Activated CD8-positive, alpha-beta T cell treated with anti-CD3 and anti-CD28 coated beads, Interleukin-2, amount 10 ng/mL, durations not matched to agents 7 days and 5 days (primary cell): ENCODE data around the gene ZNF785. TPM values are rescaled to one million over a fixed set of nuclear protein-coding genes. Genes with fewer than 3 reads are reported as not detected.
A peak's percentile ranks its signal among the peaks of the same experiment; 100 is the strongest.
"Not testable (repeated sequence)": the region's sequence is repeated elsewhere in the genome, so short reads cannot be mapped to it uniquely, and the experiment has no call there.

Source experiments
- ATAC-seq: fragments of 150-1000 bp; cut with Tn5 transposase; one replicate; pipeline ENCODE4 v1.10.0; 2021; ENCODE audit warnings: moderate library complexity
- CTCF ChIA-PET: fragments of 350-600 bp; sonication (Branson Sonifier 250); formaldehyde crosslinking; loops from one replicate; lab custom pipeline; 2021; ENCODE audit warnings: antibody characterized with exemption; lab: Charles Lee
- POLR2A ChIA-PET: fragments of 350-600 bp; sonication (Branson Sonifier 250); formaldehyde crosslinking; loops from one replicate; lab custom pipeline; 2021; ENCODE audit warnings: antibody characterized with exemption; lab: Charles Lee
- DNase-seq: peaks from one replicate; pipeline ENCODE4 v3.0.0-alpha.2; 2020
- H3K27ac Mint-ChIP-seq: one replicate; pipeline ENCODE4 v1.8.0; 2021; ENCODE audit warnings: mild to moderate bottlenecking, mixed read lengths
- H3K27me3 Mint-ChIP-seq: one replicate; pipeline ENCODE4 v1.8.0; 2021; ENCODE audit warnings: low read depth, mixed read lengths
- H3K36me3 Mint-ChIP-seq: one replicate; pipeline ENCODE4 v1.8.0; 2021; ENCODE audit warnings: low read depth, mixed read lengths
- H3K4me1 Mint-ChIP-seq: one replicate; pipeline ENCODE4 v1.8.0; 2021; ENCODE audit warnings: low read depth, mixed read lengths
- H3K4me3 Mint-ChIP-seq: one replicate; pipeline ENCODE4 v1.8.0; 2021; ENCODE audit warnings: mild to moderate bottlenecking, mixed read lengths
- H3K9me3 Mint-ChIP-seq: one replicate; pipeline ENCODE4 v1.8.0; 2022; ENCODE audit warnings: mixed read lengths; ENCODE audit not compliant: insufficient read depth
- total RNA-seq, 2 experiments: library from RNA; stranded (reverse); gene quantifications; one replicate each; pipeline ENCODE4 v1.2.3, GENCODE V29; 2021

ZNF785 gene
- total RNA-seq, 2 experiments from 2014 or later: 11.7 to 13.7 TPM

GRCh38 chr16:30539000-30539964 is 46.2 kb downstream of the ZNF785 start:
- Mint-ChIP-seq H3K27ac (no peak overlapping the region), H3K36me3 (peaks cover 15% of the 10 kb centered on the region), H3K27me3 (no peaks in the 10 kb centered on the region), H3K9me3 (no peaks in the 10 kb centered on the region), H3K4me1 (peaks cover 26% of the 10 kb centered on the region), H3K4me3 (no peak overlapping the region)
- ATAC-seq (no peak), DNase-seq (no peak)
- POLR2A ChIA-PET: interaction anchor here (0.6 kb wide), 1 partner anchor 1715 kb away, joined by 4 read pairs; no protein-coding TSS in a partner anchor
- CTCF ChIA-PET: no interaction called here

- H3K27me3 Mint-ChIP-seq, H3K9me3 Mint-ChIP-seq, ATAC-seq, DNase-seq: not testable (repeated sequence)
- Mint-ChIP-seq H3K4me1 (peaks cover 32% of the 10 kb centered on the region), H3K36me3 (peaks cover 22% of the 10 kb centered on the region), H3K4me3 (peak overlapping the region; percentile 85), H3K27ac (peak overlapping the region; percentile 95)
- ChIA-PET CTCF (interaction anchor here (0.9 to 4.5 kb wide), 29 partner anchors 9 to 157 kb away, joined by 3 to 76 read pairs (median 6); partner anchors contain the start of genes DCTPP1, SEPTIN1, ZNF688 and ZNF764), POLR2A (interaction anchor here (1.1 to 4.3 kb wide), 12 partner anchors 9 to 119 kb away, joined by 3 to 80 read pairs (median 14); partner anchors contain the start of genes ITGAL, PRR14, ZNF688 and ZNF689)
Observed at GRCh38 chr16:30536391-30537024, 49.0 kb downstream of the ZNF785 start.

- ATAC-seq: peak; percentile 69
- peak; percentile 79 for DNase-seq
- Mint-ChIP-seq H3K4me1 (peaks cover 34% of the 10 kb centered on the region), H3K36me3 (peaks cover 28% of the 10 kb centered on the region), H3K4me3 (peak overlapping the region; percentile 85), H3K27ac (peak overlapping the region; percentile 95), H3K27me3 (no peaks in the 10 kb centered on the region), H3K9me3 (no peaks in the 10 kb centered on the region)
- CTCF ChIA-PET: interaction anchor here (0.7 to 4.5 kb wide), 37 partner anchors 8 to 406 kb away, joined by 3 to 76 read pairs (median 6); partner anchors contain the start of genes DCTPP1, PRR14, SEPTIN1 and ZNF688
- POLR2A ChIA-PET: interaction anchor here (0.7 to 4.3 kb wide), 30 partner anchors 8 to 161 kb away, joined by 3 to 80 read pairs (median 5); partner anchors contain the start of genes DCTPP1, ITGAL, PRR14 and ZNF688
Observed at GRCh38 chr16:30535777-30536190, 49.7 kb downstream of the ZNF785 start.

GRCh38 chr16:30535106-30535776 is 50.3 kb downstream of the ZNF785 start:
- H3K27ac Mint-ChIP-seq: peak overlapping the region; percentile 95
- H3K27me3 Mint-ChIP-seq: no peaks in the 10 kb centered on the region
- H3K36me3 Mint-ChIP-seq: peaks cover 30% of the 10 kb centered on the region
- peaks cover 38% of the 10 kb centered on the region for H3K4me1 Mint-ChIP-seq
- DNase-seq: no peak
- H3K9me3 Mint-ChIP-seq: no peaks in the 10 kb centered on the region
- ChIA-PET POLR2A (interaction anchor here (0.7 to 4.3 kb wide), 37 partner anchors 8 to 162 kb away, joined by 3 to 80 read pairs (median 5); partner anchors contain the start of genes DCTPP1, ITGAL, PRR14 and ZNF688), CTCF (interaction anchor here (0.7 to 4.5 kb wide), 42 partner anchors 8 to 406 kb away, joined by 3 to 76 read pairs (median 5); partner anchors contain the start of genes DCTPP1, PRR14, SEPTIN1 and ZNF688)
- ATAC-seq: peak; percentile 30
- peak overlapping the region; percentile 85 for H3K4me3 Mint-ChIP-seq

GRCh38 chr16:30534368-30535105 is 51.0 kb downstream of the ZNF785 start, which contains the start of gene ZNF747:
ZNF747 (minus strand) TSS chr16:30534858; CDS start chr16:30534679, 179 bp downstream.
- POLR2A ChIA-PET: interaction anchor here (0.6 to 4.3 kb wide), 31 partner anchors 7 to 162 kb away, joined by 3 to 80 read pairs (median 5); partner anchors contain the start of genes DCTPP1, ITGAL, PRR14 and ZNF688
- Mint-ChIP-seq H3K9me3 (no peaks in the 10 kb centered on the region), H3K27me3 (no peaks in the 10 kb centered on the region), H3K27ac (peak within 1 kb of the TSS; percentile 95), H3K4me1 (peaks cover 42% of the 10 kb centered on the region), H3K4me3 (peak within 1 kb of the TSS; percentile 85), H3K36me3 (peaks cover 30% of the 10 kb centered on the region)
- CTCF ChIA-PET: interaction anchor here (0.7 to 4.5 kb wide), 28 partner anchors 7 to 159 kb away, joined by 3 to 76 read pairs (median 6); partner anchors contain the start of genes DCTPP1, PRR14, ZNF688 and ZNF689
- ATAC-seq (peak; percentile 83), DNase-seq (peak; percentile 94)

- ChIA-PET POLR2A (interaction anchor here (0.6 to 4.3 kb wide), 14 partner anchors 10 to 125 kb away, joined by 3 to 80 read pairs (median 6); partner anchors contain the start of genes DCTPP1, PRR14, ZNF688 and ZNF689), CTCF (interaction anchor here (0.6 to 4.5 kb wide), 12 partner anchors 17 to 132 kb away, joined by 3 to 76 read pairs (median 6); partner anchors contain the start of genes DCTPP1, ZNF689 and ZNF764)
- peak overlapping the region; percentile 85 for H3K4me3 Mint-ChIP-seq
- peak overlapping the region; percentile 95 for H3K27ac Mint-ChIP-seq
- no peaks in the 10 kb centered on the region for H3K9me3 Mint-ChIP-seq
- DNase-seq: peak; percentile 42
- H3K27me3 Mint-ChIP-seq: no peaks in the 10 kb centered on the region
- H3K4me1 Mint-ChIP-seq: peaks cover 43% of the 10 kb centered on the region
- ATAC-seq: peak; percentile 9
- peaks cover 30% of the 10 kb centered on the region for H3K36me3 Mint-ChIP-seq
Observed at GRCh38 chr16:30533748-30534367, 51.6 kb downstream of the ZNF785 start.

- peak overlapping the region; percentile 68 for H3K4me3 Mint-ChIP-seq
- H3K27me3 Mint-ChIP-seq: no peaks in the 10 kb centered on the region
- H3K4me1 Mint-ChIP-seq: peaks cover 45% of the 10 kb centered on the region
- no peak for DNase-seq
- no peak for ATAC-seq
- peaks cover 30% of the 10 kb centered on the region for H3K36me3 Mint-ChIP-seq
- H3K9me3 Mint-ChIP-seq: no peaks in the 10 kb centered on the region
- H3K27ac Mint-ChIP-seq: peak overlapping the region; percentile 61
- ChIA-PET POLR2A (interaction anchor here (1.3 to 4.3 kb wide), 3 partner anchors 25 to 118 kb away, joined by 5 to 80 read pairs (median 19); partner anchors contain the start of genes PRR14, ZNF764 and ZNF785), CTCF (interaction anchor here (0.6 to 4.2 kb wide), 4 partner anchors 24 to 121 kb away, joined by 3 to 76 read pairs (median 43); partner anchors contain the start of genes DCTPP1 and ZNF764)
Observed at GRCh38 chr16:30533146-30533522, 52.4 kb downstream of the ZNF785 start.

GRCh38 chr16:30532285-30533145 is 53.0 kb downstream of the ZNF785 start:
- Mint-ChIP-seq H3K27ac (no peak overlapping the region), H3K27me3 (no peaks in the 10 kb centered on the region), H3K36me3 (peaks cover 27% of the 10 kb centered on the region), H3K4me1 (peaks cover 46% of the 10 kb centered on the region), H3K4me3 (no peak overlapping the region), H3K9me3 (no peaks in the 10 kb centered on the region)
- CTCF ChIA-PET: no interaction called here
- POLR2A ChIA-PET: interaction anchor here (4.3 kb wide), 1 partner anchor 25 kb away, joined by 80 read pairs; the partner anchor contains the start of gene ZNF764
- ATAC-seq (no peak), DNase-seq (no peak)
